Skeletal muscle tissue (tissue), 4 donors: ENCODE measurements around the gene ARHGAP26. TPM values are rescaled to one million over a fixed set of nuclear protein-coding genes. Genes with fewer than 3 reads are reported as not detected.

ENCODE experiments used
- H3K27ac ChIP-seq: one replicate; pipeline ENCODE4 v1.7.0; 2013; ENCODE audit warnings: mild to moderate bottlenecking, low read depth, low read length, inconsistent platforms
- H3K27me3 ChIP-seq, 3 donors: one replicate each; pipeline ENCODE4 v1.7.0; 2013; ENCODE audit warnings: low read length in 3 of 3; ENCODE audit not compliant: control insufficient read depth in 3 of 3, insufficient read depth in 3 of 3
- H3K36me3 ChIP-seq, 3 donors: one replicate each; pipeline ENCODE4 v1.7.0; 2013; ENCODE audit warnings: low read length in 3 of 3; ENCODE audit not compliant: control insufficient read depth in 3 of 3, insufficient read depth in 3 of 3
- H3K4me1 ChIP-seq, 3 donors: one replicate each; pipeline ENCODE4 v1.7.0; 2013; ENCODE audit warnings: low read length in 3 of 3, mild to moderate bottlenecking in 3 of 3; ENCODE audit not compliant: control insufficient read depth in 3 of 3, insufficient read depth in 3 of 3
- H3K4me3 ChIP-seq, 3 donors: one replicate each; pipeline ENCODE4 v1.7.0; 2013; ENCODE audit warnings: low read length in 3 of 3
- H3K9ac ChIP-seq, 3 donors: one replicate each; pipeline ENCODE4 v1.7.0; 2013; ENCODE audit warnings: low read length in 3 of 3, mild to moderate bottlenecking in 3 of 3, moderate library complexity in 2 of 3, low read depth in 1 of 3
- H3K9me3 ChIP-seq, 3 donors: one replicate each; pipeline ENCODE4 v1.7.0; 2013; ENCODE audit warnings: low read length in 3 of 3; ENCODE audit not compliant: control insufficient read depth in 3 of 3
- total RNA-seq: library from RNA; depleted of rRNA; stranded (reverse); fragments of >200 nt; gene quantifications from one replicate; pipeline ENCODE4 v1.2.3, GENCODE V29; 2014
- donor health status: Osteomylitis.

ARHGAP26 gene
- total RNA-seq, 1 donor from 2014 or later, result 28.7 TPM

DNA sequence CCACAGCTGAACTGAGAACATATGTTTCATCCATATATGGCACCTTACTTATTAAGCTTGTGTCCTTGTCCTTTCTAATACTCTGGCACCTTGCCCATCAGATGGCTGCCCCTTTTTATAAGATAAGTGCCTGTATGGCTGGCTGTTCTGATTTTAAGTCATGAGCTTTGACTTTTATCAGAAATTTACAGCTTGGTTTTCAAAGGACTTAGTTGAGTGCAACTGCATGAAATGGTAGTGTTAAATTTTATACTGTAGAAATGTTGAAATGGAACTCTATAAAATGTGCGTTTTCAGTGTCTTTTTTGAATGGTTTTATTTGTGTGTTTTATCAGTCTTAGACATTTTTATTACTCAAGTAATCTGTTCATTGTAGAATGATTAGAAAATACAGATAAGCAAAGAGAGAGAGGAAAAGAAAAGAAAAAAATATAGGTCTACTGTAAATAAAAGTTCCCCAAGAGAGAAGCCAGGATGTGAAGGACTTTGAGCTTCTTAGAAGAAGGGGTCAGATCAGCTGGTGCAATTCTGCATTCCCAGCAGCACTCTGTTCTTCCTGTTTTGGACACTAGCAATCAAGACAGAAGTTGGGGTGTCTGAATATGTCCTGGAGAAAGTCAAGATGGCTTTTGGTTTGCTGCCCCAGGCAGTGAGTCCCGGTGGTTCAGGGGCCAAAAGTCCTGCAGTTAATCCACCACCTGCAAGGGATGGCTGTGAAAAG is 38.9 kb downstream of the ARHGAP26 start:
- Histone ChIP-seq H3K4me3 (no peak overlapping the region), H3K36me3 (no peaks in the 10 kb centered on the region), H3K9ac (no peak overlapping the region), H3K4me1 (peaks cover 35 to 47% (median 41%) of the 10 kb centered on the region in 3 donors), H3K27ac (peak overlapping the region; percentile 20), H3K27me3 (no peaks in the 10 kb centered on the region), H3K9me3 (no peaks in the 10 kb centered on the region)

DNA sequence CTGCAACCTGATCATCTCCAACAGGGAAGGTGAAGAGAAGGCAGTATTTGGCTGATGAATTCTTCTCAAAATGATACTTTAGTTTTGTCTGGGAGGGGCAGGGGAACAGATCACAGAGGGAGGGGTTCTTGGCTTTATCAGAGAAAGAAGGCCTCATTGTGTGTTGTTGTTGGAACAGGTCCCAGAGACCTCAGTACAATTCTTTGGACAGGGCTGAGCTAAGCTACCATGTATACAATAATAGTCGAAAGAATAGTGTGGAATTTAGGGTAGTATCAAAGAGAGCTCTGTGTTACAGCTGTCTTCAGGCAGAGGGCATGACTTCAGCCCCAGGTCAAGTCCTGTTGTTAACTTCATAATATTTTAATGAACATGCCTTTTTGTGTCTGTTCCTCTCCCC is 39.9 kb downstream of the ARHGAP26 start:
- Histone ChIP-seq H3K4me1 (peaks cover 42 to 58% (median 50%) of the 10 kb centered on the region in 3 donors), H3K36me3 (no peaks in the 10 kb centered on the region), H3K27ac (no peak overlapping the region), H3K9ac (no peak overlapping the region), H3K9me3 (no peaks in the 10 kb centered on the region), H3K27me3 (no peaks in the 10 kb centered on the region), H3K4me3 (no peak overlapping the region)

DNA sequence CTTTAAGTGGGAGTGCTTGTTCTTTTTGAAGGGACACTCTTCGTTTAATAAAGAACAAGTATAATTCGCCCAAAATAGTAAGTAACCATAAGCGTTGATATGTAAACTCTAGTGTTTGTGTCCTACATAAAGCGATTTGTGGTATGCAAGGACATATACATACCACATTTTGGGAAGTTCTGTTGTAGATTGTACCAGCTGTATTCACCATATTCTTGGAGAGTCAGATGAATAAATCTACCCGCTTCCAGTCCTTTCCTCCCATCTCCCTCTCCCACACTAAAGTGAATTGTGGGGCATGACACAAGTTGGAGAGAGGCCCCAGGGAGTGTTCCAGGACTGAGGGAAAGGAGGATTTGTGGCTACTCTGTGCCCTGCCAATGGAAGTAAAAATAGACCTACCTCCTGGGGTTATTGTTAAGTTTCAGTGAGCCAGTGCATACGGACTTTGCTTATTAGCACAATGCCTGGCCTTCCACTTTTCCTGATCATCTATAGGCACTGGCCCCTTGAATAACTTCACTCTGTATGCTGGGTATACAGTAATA is 40.6 kb downstream of the ARHGAP26 start:
- Histone ChIP-seq H3K27ac (peak overlapping the region; percentile 2), H3K36me3 (no peaks in the 10 kb centered on the region), H3K9ac (peak overlapping the region in 2 of 3 donors; percentile 32 to 51), H3K4me3 (peak overlapping the region in 2 of 3 donors; percentile 17 to 42), H3K27me3 (no peaks in the 10 kb centered on the region), H3K4me1 (peaks cover 47 to 63% (median 55%) of the 10 kb centered on the region in 3 donors), H3K9me3 (no peaks in the 10 kb centered on the region)

DNA sequence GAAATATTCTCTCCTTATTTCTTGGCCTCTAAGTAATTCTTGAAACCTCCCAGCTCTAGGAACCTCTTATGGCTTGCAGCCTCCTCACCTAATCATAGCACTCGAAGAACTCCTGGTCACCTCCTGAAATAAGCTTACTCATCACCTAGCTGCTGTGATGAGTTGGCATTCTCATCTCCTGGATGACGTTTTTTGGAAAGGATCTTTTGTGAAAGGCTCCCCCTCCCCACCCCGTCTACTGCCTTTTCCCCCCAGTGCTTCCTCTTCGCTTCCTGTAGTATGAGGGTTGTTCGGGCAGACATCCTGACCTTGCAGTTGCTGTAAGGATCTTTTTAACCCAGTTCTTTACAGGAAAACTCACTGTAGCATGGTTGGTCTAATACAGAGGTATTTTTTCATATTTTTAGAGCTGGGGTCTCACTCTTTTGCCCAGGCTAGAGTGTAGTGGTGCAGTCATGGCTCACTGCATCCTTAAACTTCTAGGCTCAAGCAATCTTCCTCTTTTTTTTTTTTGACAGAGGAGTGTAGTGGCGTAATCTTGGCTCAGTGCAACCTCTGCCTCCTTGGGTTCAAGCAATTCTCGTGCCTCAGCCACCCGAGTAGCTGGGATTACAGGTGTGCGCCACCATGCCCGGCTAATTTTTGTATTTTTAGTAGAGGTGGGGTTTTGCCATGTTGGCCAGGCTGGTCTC is 41.8 kb downstream of the ARHGAP26 start:
- peaks cover 55 to 69% (median 63%) of the 10 kb centered on the region in 3 donors for H3K4me1 ChIP-seq
- H3K9me3 ChIP-seq, result no peaks in the 10 kb centered on the region
- H3K27me3 ChIP-seq, result no peaks in the 10 kb centered on the region
- H3K27ac ChIP-seq, result peak overlapping the region; percentile 25
- H3K36me3 ChIP-seq, result no peaks in the 10 kb centered on the region
- H3K9ac ChIP-seq, result no peak overlapping the region
- no peak overlapping the region for H3K4me3 ChIP-seq

DNA sequence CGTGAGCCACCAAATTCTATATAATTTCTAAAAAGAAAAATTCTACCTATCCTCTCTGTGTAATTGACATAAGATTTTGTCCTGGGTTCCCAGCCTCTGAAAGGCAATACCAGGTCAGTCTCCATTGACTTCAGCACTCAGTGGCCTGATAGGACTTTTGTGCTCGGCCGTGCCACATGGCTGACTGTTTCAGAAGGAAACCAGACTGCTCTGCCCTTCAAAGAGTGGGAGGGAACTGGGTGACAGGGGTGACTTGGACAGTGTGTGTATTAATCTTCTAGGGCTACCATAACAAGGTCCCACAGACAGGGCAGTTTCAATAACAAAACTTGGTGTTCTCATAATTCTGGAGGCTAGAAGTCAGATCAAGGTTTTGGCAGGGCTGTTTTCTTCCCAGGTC is 43.0 kb downstream of the ARHGAP26 start:
- no peaks in the 10 kb centered on the region for H3K36me3 ChIP-seq
- H3K27me3 ChIP-seq, result no peaks in the 10 kb centered on the region
- no peak overlapping the region for H3K4me3 ChIP-seq
- H3K27ac ChIP-seq, result peak overlapping the region; percentile 86
- H3K9me3 ChIP-seq, result no peaks in the 10 kb centered on the region
- no peak overlapping the region for H3K9ac ChIP-seq
- peaks cover 63 to 74% (median 70%) of the 10 kb centered on the region in 3 donors for H3K4me1 ChIP-seq

DNA sequence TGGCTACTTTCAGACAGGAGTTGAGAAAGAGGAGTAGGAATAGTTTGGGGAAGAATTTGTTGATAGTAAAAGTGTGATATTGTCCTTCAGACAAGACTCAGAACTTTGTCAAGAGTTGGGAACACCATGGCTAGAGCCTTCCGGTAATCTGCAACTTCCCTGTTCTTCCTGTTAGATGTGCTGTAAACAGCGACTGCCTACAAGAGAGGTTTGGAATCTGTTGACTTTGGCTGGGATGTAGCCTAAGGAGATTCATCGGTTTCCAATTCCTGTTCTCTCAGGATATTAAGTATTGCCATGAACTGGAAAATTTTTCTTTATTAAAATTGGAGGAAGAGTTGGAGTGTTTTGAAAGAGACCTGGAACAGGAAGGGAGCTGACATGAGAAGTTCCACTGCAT is 43.9 kb downstream of the ARHGAP26 start:
- no peaks in the 10 kb centered on the region for H3K9me3 ChIP-seq
- H3K27me3 ChIP-seq, result no peaks in the 10 kb centered on the region
- no peaks in the 10 kb centered on the region for H3K36me3 ChIP-seq
- H3K4me3 ChIP-seq, result no peak overlapping the region
- H3K9ac ChIP-seq, result no peak overlapping the region
- H3K4me1 ChIP-seq, result peaks cover 72 to 83% (median 75%) of the 10 kb centered on the region in 3 donors
- H3K27ac ChIP-seq, result peak overlapping the region; percentile 86

DNA sequence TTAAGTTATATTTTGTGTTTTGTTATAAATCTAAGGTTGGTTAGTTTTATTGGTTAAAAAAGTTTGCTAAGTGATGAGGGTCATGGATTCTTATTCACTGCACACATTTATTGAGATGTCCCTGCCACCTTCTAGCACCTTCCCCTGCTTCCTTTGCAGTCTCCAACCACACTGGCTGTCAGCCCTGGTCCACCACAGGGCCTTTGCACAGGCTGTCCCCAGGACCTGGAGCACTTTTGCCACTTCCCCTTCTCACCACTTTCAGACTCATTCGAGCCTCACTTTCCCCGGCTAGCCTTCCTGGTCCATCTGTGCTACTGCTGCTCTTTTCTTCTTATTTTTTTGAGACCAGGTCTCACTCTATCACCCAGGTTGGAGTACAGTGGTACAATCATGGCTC is 45.3 kb downstream of the ARHGAP26 start:
- no peaks in the 10 kb centered on the region for H3K36me3 ChIP-seq
- H3K4me3 ChIP-seq, result no peak overlapping the region
- H3K27ac ChIP-seq, result no peak overlapping the region
- H3K27me3 ChIP-seq, result no peaks in the 10 kb centered on the region
- no peaks in the 10 kb centered on the region for H3K9me3 ChIP-seq
- H3K9ac ChIP-seq, result no peak overlapping the region
- H3K4me1 ChIP-seq, result peaks cover 67 to 74% (median 73%) of the 10 kb centered on the region in 3 donors

DNA sequence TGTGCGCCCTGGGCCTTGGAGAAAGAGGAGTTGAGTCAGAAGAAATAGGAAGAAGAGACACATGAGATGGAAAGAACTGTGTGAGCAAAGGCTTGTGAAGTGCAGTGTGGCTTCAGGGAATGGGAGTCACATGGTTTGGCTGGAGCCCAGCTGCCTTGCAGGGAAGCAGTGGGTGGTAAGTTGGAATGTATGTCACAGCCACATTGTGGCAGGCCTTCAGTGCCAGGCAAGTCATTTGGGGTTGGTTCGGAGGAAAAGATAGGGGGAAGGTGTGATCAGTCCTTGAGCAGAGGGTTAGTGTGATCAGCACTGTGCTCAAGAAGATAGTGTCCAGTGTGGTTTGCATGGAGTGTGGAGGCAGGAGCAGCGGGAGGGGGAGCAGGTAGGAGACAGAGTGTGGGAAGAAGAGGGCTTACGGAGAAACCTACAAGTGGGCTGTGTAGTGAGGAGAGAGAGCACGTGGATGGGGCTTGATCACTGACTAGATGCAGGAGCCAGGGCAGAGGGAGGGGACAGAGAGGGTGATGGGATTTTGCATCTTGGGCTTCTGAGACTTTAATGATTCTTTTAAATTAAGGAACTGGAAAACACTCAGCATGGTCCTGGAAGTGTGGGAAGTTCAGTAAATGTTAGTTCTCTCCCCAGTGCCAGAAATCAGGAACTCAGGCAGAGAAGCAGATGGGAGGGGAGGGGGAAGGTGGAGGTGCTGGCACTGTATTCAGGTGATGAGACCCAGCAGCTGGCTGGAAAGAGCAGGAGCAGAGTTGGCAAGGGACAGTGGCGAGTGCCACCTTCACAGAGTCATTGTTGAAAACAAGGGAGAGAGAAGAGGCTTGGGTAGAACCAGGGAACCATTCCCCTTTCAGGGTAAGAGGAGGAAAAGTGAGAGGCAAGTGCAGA is 46.6 kb downstream of the ARHGAP26 start:
- H3K9ac ChIP-seq, result no peak overlapping the region
- H3K36me3 ChIP-seq, result no peaks in the 10 kb centered on the region
- no peaks in the 10 kb centered on the region for H3K9me3 ChIP-seq
- no peaks in the 10 kb centered on the region for H3K27me3 ChIP-seq
- H3K27ac ChIP-seq, result peak overlapping the region; percentile 41
- H3K4me3 ChIP-seq, result no peak overlapping the region
- peaks cover 55 to 63% (median 61%) of the 10 kb centered on the region in 3 donors for H3K4me1 ChIP-seq

DNA sequence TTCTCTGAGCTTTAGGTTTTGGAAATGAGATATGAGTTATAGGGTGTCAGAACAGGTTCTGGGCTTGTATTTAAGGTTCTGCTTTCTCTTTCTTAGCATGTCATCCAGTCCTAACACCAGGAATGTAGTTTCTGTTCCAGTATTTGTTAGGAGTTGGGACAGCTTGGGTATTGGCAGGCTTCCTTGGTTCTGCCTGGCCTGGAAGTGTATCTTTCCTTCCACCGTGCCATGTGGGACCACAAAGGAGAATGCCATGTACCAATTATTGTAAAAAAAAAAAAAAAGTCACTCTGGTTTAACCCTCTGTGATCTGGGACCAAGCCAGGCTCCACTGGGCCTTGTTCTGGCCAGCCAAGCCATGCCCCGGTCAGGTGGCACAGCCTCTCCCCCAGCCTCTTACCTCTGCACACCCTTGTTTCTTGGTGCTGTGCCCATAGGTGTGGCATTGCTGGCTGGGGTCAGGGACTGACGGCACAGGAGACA is 47.8 kb downstream of the ARHGAP26 start:
- H3K27ac ChIP-seq, result peak overlapping the region; percentile 41
- no peaks in the 10 kb centered on the region for H3K27me3 ChIP-seq
- no peaks in the 10 kb centered on the region for H3K9me3 ChIP-seq
- no peaks in the 10 kb centered on the region for H3K36me3 ChIP-seq
- peak overlapping the region in 1 of 3 donors; percentile 30 for H3K9ac ChIP-seq
- H3K4me3 ChIP-seq, result no peak overlapping the region
- H3K4me1 ChIP-seq, result peaks cover 55 to 68% (median 60%) of the 10 kb centered on the region in 3 donors
